NCI-H187 treated with DMSO at 0.1 percent for 48 hours (cell line): ENCODE results near the gene WNT3.
"Not testable (repeated sequence)": the region's sequence is repeated elsewhere in the genome, so short reads cannot be mapped to it uniquely, and the experiment has no call there.

Source experiments
- DNase-seq: peaks from one replicate; lab custom pipeline; 2025; lab: John Stamatoyannopoulos, UW

Gene WNT3

GRCh38 chr17:46764709-46765401 lies 53.6 kb downstream of the WNT3 start:
- no peak for DNase-seq

- DNase-seq, result no peak
These were observed 54.3 kb downstream of the WNT3 start for GRCh38 chr17:46764000-46764708.

GRCh38 chr17:46763416-46763815 lies 55.1 kb downstream of the WNT3 start:
- DNase-seq, result no peak

GRCh38 chr17:46759141-46759540 lies 59.4 kb downstream of the WNT3 start:
- no peak for DNase-seq

GRCh38 chr17:46758614-46759013 lies 59.9 kb downstream of the WNT3 start:
- no peak for DNase-seq

GRCh38 chr17:46757588-46757987 lies 60.9 kb downstream of the WNT3 start:
- not testable (repeated sequence) for DNase-seq

- DNase-seq, result no peak
These were observed 61.6 kb downstream of the WNT3 start for GRCh38 chr17:46756861-46757260.

GRCh38 chr17:46756081-46756735 lies 62.3 kb downstream of the WNT3 start:
- no peak for DNase-seq

- DNase-seq, result no peak
These were observed 64.7 kb downstream of the WNT3 start for GRCh38 chr17:46753776-46754175.

GRCh38 chr17:46751425-46751824 lies 67.1 kb downstream of the WNT3 start:
- DNase-seq, result no peak

GRCh38 chr17:46745376-46745775 lies 73.1 kb downstream of the WNT3 start:
- no peak for DNase-seq

GRCh38 chr17:46744441-46744840 lies 74.1 kb downstream of the WNT3 start:
- no peak for DNase-seq

- DNase-seq, result no peak
These were observed 75.8 kb downstream of the WNT3 start for GRCh38 chr17:46742565-46743270.

- no peak for DNase-seq
These were observed 77.3 kb downstream of the WNT3 start for GRCh38 chr17:46741122-46741730.

GRCh38 chr17:46739982-46740381 lies 78.5 kb downstream of the WNT3 start:
- no peak for DNase-seq

- no peak for DNase-seq
These were observed 79.9 kb downstream of the WNT3 start for GRCh38 chr17:46738544-46738943.

- DNase-seq, result no peak
These were observed 81.2 kb downstream of the WNT3 start for GRCh38 chr17:46737326-46737725.

GRCh38 chr17:46736100-46736499 lies 82.4 kb downstream of the WNT3 start:
- DNase-seq, result no peak

- DNase-seq, result no peak
These were observed 84.5 kb downstream of the WNT3 start for GRCh38 chr17:46733837-46734475.

- no peak for DNase-seq
These were observed 85.6 kb downstream of the WNT3 start for GRCh38 chr17:46732754-46733398.

- no peak for DNase-seq
These were observed 86.3 kb downstream of the WNT3 start for GRCh38 chr17:46732160-46732559.
